Fibroblast of lung (primary cell): ENCODE measurements around the gene OSBPL6. TPM values are rescaled to one million over a fixed set of nuclear protein-coding genes. Genes with fewer than 3 reads are reported as not detected.

ENCODE experiments used
- DNase-seq, 2 donors: peaks; one replicate each; pipeline versions ENCODE4 v3.0.0 to v3.0.0-alpha.2; 2010; ENCODE audit warnings: low read depth in 2 of 2
- H2AFZ ChIP-seq: 2 replicates; pipeline ENCODE4 v1.5.1; 2012; ENCODE audit warnings: low read length, control low read depth, inconsistent platforms
- H3K27ac ChIP-seq: 2 replicates; pipeline ENCODE4 v1.5.1; 2011; ENCODE audit warnings: low read length, control low read depth; ENCODE audit not compliant: insufficient read depth
- H3K27me3 ChIP-seq: 2 replicates; pipeline ENCODE4 v1.5.1; 2011; ENCODE audit warnings: mild to moderate bottlenecking, low read length; ENCODE audit not compliant: control insufficient read depth, insufficient read depth
- H3K36me3 ChIP-seq: 2 replicates; pipeline ENCODE4 v1.5.1; 2011; ENCODE audit warnings: low read length; ENCODE audit not compliant: control insufficient read depth, insufficient read depth
- H3K4me1 ChIP-seq: 2 replicates; pipeline ENCODE4 v1.5.1; 2011; ENCODE audit warnings: low read length; ENCODE audit not compliant: control insufficient read depth, insufficient read depth; ENCODE audit errors: extremely low read depth
- H3K4me2 ChIP-seq: 2 replicates; pipeline ENCODE4 v1.5.1; 2011; ENCODE audit warnings: low read length, control low read depth; ENCODE audit not compliant: insufficient read depth; ENCODE audit errors: extremely low read depth
- H3K4me3 ChIP-seq, 4 experiments: fragments of 200-600 bp in 1 of 4; sonication (generic) in 1 of 4; replicated peaks in 1 of 4; 2 replicates each; pipeline ENCODE4 v1.5.1; 2011 to 2016; ENCODE audit warnings: low read length in 4 of 4, low read depth in 3 of 4, mild to moderate bottlenecking in 3 of 4, control low read depth in 2 of 4, inconsistent platforms in 1 of 4, mixed read lengths in 1 of 4; ENCODE audit not compliant: insufficient read depth in 1 of 4; ENCODE audit errors: control extremely low read depth in 1 of 4
- H3K79me2 ChIP-seq: 2 replicates; pipeline ENCODE4 v1.5.1; 2012; ENCODE audit warnings: mild to moderate bottlenecking, low read length, inconsistent platforms; ENCODE audit not compliant: control insufficient read depth, insufficient read depth
- H3K9ac ChIP-seq: 2 replicates; pipeline ENCODE4 v1.5.1; 2011; ENCODE audit warnings: mild to moderate bottlenecking, low read length, control low read depth; ENCODE audit not compliant: insufficient read depth
- H3K9me3 ChIP-seq: 2 replicates; pipeline ENCODE4 v1.5.1; 2012; ENCODE audit warnings: low read depth, low read length; ENCODE audit not compliant: control insufficient read depth, insufficient read depth
- H4K20me1 ChIP-seq: 2 replicates; pipeline ENCODE4 v1.5.1; 2011; ENCODE audit warnings: low read length; ENCODE audit not compliant: control insufficient read depth, insufficient read depth; ENCODE audit errors: extremely low read depth
- EZH2 ChIP-seq: IDR thresholded peaks from 2 replicates; pipeline ENCODE4 v1.5.1; 2012; ENCODE audit warnings: low read length, control low read depth, mild to moderate bottlenecking; ENCODE audit errors: missing control alignments
- polyA plus RNA-seq, 2 donors: library from polyadenylated mRNA; depleted of rRNA in 1 of 2; stranded (reverse) in 1 of 2; unstranded in 1 of 2; fragments of >200 nt; gene quantifications; 2 replicates each; pipeline ENCODE4 v1.2.1, GENCODE V29; 2011 to 2012; ENCODE audit warnings: missing spikeins in 1 of 2
- total RNA-seq: library from RNA; depleted of rRNA; stranded (reverse); fragments of >200 nt; gene quantifications from 2 replicates; pipeline ENCODE4 v1.2.1, GENCODE V29; 2014
- TF ChIP-seq, protein P1 (sequence below), 2 donors: IDR thresholded peaks in 1 of 2; conservative IDR thresholded peaks in 1 of 2; 1 replicate in 1 of 2; 2 replicates in 1 of 2; pipeline ENCODE4 v1.5.1; 2011 to 2012; ENCODE audit warnings: low read length in 2 of 2, control low read depth in 1 of 2, inconsistent platforms in 1 of 2, low read depth in 1 of 2, mild to moderate bottlenecking in 1 of 2

The OSBPL6 gene
- total and polyA plus RNA-seq, 2 donors (not counting 1 experiment from before 2014, with no cell fraction given) = 1.0 to 5.3 TPM

DNA sequence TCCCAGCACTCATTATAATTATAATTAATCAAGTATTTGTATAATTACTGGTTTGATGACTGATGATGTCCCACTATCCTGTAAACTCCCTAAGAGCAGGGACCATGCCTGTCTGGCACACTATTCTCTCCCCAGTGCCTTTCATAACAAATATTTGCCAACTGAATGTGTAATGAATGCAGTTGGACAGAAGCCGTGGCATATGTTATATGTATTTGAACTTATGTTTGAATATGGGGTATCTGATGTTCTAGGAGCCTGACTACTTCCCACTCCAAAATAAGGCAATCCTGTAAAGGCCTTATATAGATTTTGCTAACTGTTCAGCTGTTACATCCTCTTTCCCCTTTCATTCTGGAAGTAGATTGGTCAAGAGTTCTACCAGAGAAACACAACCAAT lies 19.7 kb downstream of the OSBPL6 start:
- no peak overlapping the region for H2AFZ ChIP-seq
- no peaks in the 10 kb centered on the region for H3K4me1 ChIP-seq
- H3K27me3 ChIP-seq = no peaks in the 10 kb centered on the region
- H4K20me1 ChIP-seq = no peaks in the 10 kb centered on the region
- no peak overlapping the region for H3K4me3 ChIP-seq
- TF ChIP-seq, protein P1, sequence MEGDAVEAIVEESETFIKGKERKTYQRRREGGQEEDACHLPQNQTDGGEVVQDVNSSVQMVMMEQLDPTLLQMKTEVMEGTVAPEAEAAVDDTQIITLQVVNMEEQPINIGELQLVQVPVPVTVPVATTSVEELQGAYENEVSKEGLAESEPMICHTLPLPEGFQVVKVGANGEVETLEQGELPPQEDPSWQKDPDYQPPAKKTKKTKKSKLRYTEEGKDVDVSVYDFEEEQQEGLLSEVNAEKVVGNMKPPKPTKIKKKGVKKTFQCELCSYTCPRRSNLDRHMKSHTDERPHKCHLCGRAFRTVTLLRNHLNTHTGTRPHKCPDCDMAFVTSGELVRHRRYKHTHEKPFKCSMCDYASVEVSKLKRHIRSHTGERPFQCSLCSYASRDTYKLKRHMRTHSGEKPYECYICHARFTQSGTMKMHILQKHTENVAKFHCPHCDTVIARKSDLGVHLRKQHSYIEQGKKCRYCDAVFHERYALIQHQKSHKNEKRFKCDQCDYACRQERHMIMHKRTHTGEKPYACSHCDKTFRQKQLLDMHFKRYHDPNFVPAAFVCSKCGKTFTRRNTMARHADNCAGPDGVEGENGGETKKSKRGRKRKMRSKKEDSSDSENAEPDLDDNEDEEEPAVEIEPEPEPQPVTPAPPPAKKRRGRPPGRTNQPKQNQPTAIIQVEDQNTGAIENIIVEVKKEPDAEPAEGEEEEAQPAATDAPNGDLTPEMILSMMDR (conservative IDR thresholded peaks at IDR 0.05 in 1 of 2, IDR thresholded peaks at IDR 0.05 in 1 of 2; ENCODE audit: low read depth in 1 of 2, low read length in 2 of 2) = no peak
- TF ChIP-seq EZH2 = no peak
- no peaks in the 10 kb centered on the region for H3K9me3 ChIP-seq
- H3K36me3 ChIP-seq = no peaks in the 10 kb centered on the region
- H3K27ac ChIP-seq = no peak overlapping the region
- no peaks in the 10 kb centered on the region for H3K79me2 ChIP-seq
- no peak overlapping the region for H3K4me2 ChIP-seq
- H3K9ac ChIP-seq = no peak overlapping the region
- DNase-seq = no peak

DNA sequence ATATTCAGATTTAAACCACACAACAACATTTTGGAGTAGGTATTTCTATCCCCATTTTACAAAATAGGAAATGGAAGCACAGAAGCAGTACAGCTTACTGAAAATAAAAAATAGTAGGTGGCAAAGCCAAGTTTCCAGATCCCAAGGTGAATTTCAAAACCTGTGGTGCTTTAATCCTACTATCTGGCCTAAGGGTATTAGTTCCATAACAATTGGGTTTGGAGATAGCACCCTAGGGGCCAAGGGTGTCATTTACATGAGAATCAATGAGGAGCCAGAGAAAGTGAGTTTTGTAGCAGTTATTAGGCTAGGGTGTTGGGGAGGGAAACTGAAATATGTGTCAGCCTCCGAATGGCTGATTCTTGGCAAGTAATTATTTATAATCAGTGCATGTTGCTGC lies 24.9 kb downstream of the OSBPL6 start:
- Histone ChIP-seq H3K4me1 (no peaks in the 10 kb centered on the region), H3K9ac (no peak overlapping the region), H3K4me3 (no peak overlapping the region), H3K27me3 (no peaks in the 10 kb centered on the region), H3K36me3 (no peaks in the 10 kb centered on the region), H4K20me1 (no peaks in the 10 kb centered on the region), H2AFZ (no peak overlapping the region), H3K4me2 (no peak overlapping the region), H3K9me3 (no peaks in the 10 kb centered on the region), H3K79me2 (no peaks in the 10 kb centered on the region), H3K27ac (no peak overlapping the region)
- DNase-seq = no peak
- TF ChIP-seq EZH2 = no peak
- TF ChIP-seq, protein P1 (conservative IDR thresholded peaks at IDR 0.05 in 1 of 2, IDR thresholded peaks at IDR 0.05 in 1 of 2; ENCODE audit: low read depth in 1 of 2, low read length in 2 of 2) = no peak

DNA sequence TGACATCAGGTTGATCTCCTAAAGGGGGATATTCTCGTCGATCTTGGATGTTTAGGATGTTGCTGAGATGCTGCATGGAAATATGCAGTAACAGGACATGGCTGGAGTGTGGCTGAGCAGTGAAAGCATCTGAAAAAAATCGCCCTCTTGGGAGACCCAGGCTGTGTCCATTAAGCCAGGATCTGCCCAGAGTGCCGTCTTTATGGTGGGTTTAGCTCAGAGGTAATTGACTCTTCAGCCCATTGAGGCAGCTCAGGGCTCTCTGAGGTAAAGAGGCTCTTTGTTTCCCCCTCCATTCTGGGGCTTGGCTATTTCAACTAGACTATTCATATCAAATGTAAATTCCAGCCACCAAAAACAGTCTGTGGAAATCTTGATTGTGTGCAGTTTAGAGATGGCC lies 26.5 kb downstream of the OSBPL6 start:
- H3K9me3 ChIP-seq = no peaks in the 10 kb centered on the region
- TF ChIP-seq, protein P1 (conservative IDR thresholded peaks at IDR 0.05 in 1 of 2, IDR thresholded peaks at IDR 0.05 in 1 of 2; ENCODE audit: low read depth in 1 of 2, low read length in 2 of 2) = no peak
- TF ChIP-seq EZH2 = no peak
- no peak overlapping the region for H3K4me3 ChIP-seq
- no peaks in the 10 kb centered on the region for H3K36me3 ChIP-seq
- H3K9ac ChIP-seq = no peak overlapping the region
- H3K4me2 ChIP-seq = no peak overlapping the region
- H3K4me1 ChIP-seq = no peaks in the 10 kb centered on the region
- no peaks in the 10 kb centered on the region for H3K27me3 ChIP-seq
- no peak overlapping the region for H3K27ac ChIP-seq
- DNase-seq = no peak
- H4K20me1 ChIP-seq = no peaks in the 10 kb centered on the region
- no peak overlapping the region for H2AFZ ChIP-seq
- no peaks in the 10 kb centered on the region for H3K79me2 ChIP-seq
